ENCODE measurements around the gene IMPDH1. TPM values are rescaled to one million over a fixed set of nuclear protein-coding genes. Genes with fewer than 3 reads are reported as not detected.

Gene IMPDH1
- total RNA-seq, 6 donors from 2014 or later: 47.2 to 107 (median 81.5) TPM

GRCh38 chr7:128351296-128352152, 58.3 kb downstream of the IMPDH1 start:
- Histone ChIP-seq H3K4me3 (peak overlapping the region in 3 of 4 donors; percentile 21 to 39 (median 39)), H3K27ac (no peak overlapping the region), H3K36me3 (no peaks in the 10 kb centered on the region), H3K9me3 (no peaks in the 10 kb centered on the region), H3K4me1 (peaks cover 10 to 17% (median 12%) of the 10 kb centered on the region in 4 donors), H3K27me3 (peaks cover 0 to 19% (median 10%) of the 10 kb centered on the region in 4 donors)
- WGBS, 2 donors: 13 to 24% methylated on average over 16 to 19 of the region's 97 CpGs
- ATAC-seq (ENCODE audit: low FRiP score in 2 of 2): peak in 1 of 2 donors; percentile 30
- TF ChIP-seq POLR2A (IDR thresholded peaks at IDR 0.05): no peak
- TF ChIP-seq EP300 (IDR thresholded peaks at IDR 0.05): no peak
- no peak for TF ChIP-seq POLR2AphosphoS5 (IDR thresholded peaks at IDR 0.05)
- no peak for TF ChIP-seq CTCF (IDR thresholded peaks at IDR 0.05)
- peak in 1 of 2 donors; percentile 86 for DNase-seq

GRCh38 chr7:128350708-128351295, 59.0 kb downstream of the IMPDH1 start:
- H3K27me3 ChIP-seq: peaks cover 0 to 19% (median 10%) of the 10 kb centered on the region in 4 donors
- peak in 1 of 2 donors; percentile 7 for ATAC-seq (ENCODE audit: low FRiP score in 2 of 2)
- TF ChIP-seq POLR2A (IDR thresholded peaks at IDR 0.05) (no peak), POLR2AphosphoS5 (IDR thresholded peaks at IDR 0.05) (no peak), EP300 (IDR thresholded peaks at IDR 0.05) (no peak), CTCF (IDR thresholded peaks at IDR 0.05) (no peak)
- peak in 1 of 2 donors; percentile 64 for DNase-seq
- WGBS, 2 donors: 78 to 84% methylated on average over 20 to 24 of the region's 35 CpGs
- no peak overlapping the region for H3K27ac ChIP-seq
- H3K4me1 ChIP-seq: peaks cover 10 to 17% (median 12%) of the 10 kb centered on the region in 4 donors
- H3K4me3 ChIP-seq: no peak overlapping the region
- H3K36me3 ChIP-seq: no peaks in the 10 kb centered on the region
- H3K9me3 ChIP-seq: no peaks in the 10 kb centered on the region

DNA sequence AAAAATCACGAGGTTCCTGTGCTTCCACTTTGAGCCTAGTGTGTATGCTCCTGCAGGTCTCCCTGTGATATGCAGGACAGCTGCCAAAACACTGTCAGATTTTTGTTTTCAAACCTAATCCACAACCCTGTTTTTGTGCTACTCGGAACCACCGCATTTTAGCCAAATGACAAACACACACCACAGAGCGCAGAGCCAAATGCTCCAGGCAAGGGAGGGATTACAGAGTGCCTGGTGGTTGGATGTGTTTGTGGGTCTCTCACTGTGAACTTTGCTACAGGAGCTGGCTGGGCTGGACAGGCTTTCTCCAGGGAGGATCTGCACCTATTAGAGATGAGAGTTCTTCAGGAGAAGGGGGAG, 60.3 kb downstream of the IMPDH1 start:
- H3K9me3 ChIP-seq: no peaks in the 10 kb centered on the region
- TF ChIP-seq POLR2AphosphoS5 (IDR thresholded peaks at IDR 0.05) (no peak), POLR2A (IDR thresholded peaks at IDR 0.05) (no peak), EP300 (IDR thresholded peaks at IDR 0.05) (no peak), CTCF (IDR thresholded peaks at IDR 0.05) (no peak)
- H3K27ac ChIP-seq: no peak overlapping the region
- no peaks in the 10 kb centered on the region for H3K36me3 ChIP-seq
- no peak for DNase-seq
- peaks cover 0 to 19% (median 10%) of the 10 kb centered on the region in 4 donors for H3K27me3 ChIP-seq
- WGBS, 2 donors: 33 to 78% methylated on average over 3 to 4 of the region's 4 CpGs
- no peak for ATAC-seq (ENCODE audit: low FRiP score in 2 of 2)
- H3K4me3 ChIP-seq: no peak overlapping the region
- H3K4me1 ChIP-seq: peaks cover 10 to 17% (median 12%) of the 10 kb centered on the region in 4 donors

GRCh38 chr7:128347647-128348097, 62.1 kb downstream of the IMPDH1 start:
- TF ChIP-seq POLR2A (IDR thresholded peaks at IDR 0.05): no peak
- TF ChIP-seq CTCF (IDR thresholded peaks at IDR 0.05): peak in 5 of 6 experiments; percentile 20 to 60 (median 34)
- no peak for TF ChIP-seq POLR2AphosphoS5 (IDR thresholded peaks at IDR 0.05)
- Histone ChIP-seq H3K4me1 (peaks cover 14 to 26% (median 19%) of the 10 kb centered on the region in 4 donors), H3K27ac (no peak overlapping the region), H3K4me3 (no peak overlapping the region), H3K27me3 (peaks cover 0 to 19% (median 10%) of the 10 kb centered on the region in 4 donors), H3K36me3 (no peaks in the 10 kb centered on the region), H3K9me3 (no peaks in the 10 kb centered on the region)
- 0 to 3% methylated on average over 2 of the region's 2 CpGs for WGBS, 2 donors
- ATAC-seq (ENCODE audit: low FRiP score in 2 of 2): peak in 1 of 2 donors; percentile 40
- DNase-seq: peak in 1 of 2 donors; percentile 47

All from upper lobe of left lung (tissue), 6 donors.